ENCODE results near the gene CD72.
"Not testable (repeated sequence)": the region's sequence is repeated elsewhere in the genome, so short reads cannot be mapped to it uniquely, and the experiment has no call there.

CD72 gene

GRCh38 chr9:35615981-35616680, 2.1 kb downstream of the CD72 start:
- DNase-seq, result no peak

GRCh38 chr9:35612843-35613242, 5.4 kb downstream of the CD72 start:
- no peak for DNase-seq

GRCh38 chr9:35612066-35612465, 6.1 kb downstream of the CD72 start:
- DNase-seq, result not testable (repeated sequence)

GRCh38 chr9:35611230-35611797, 6.9 kb downstream of the CD72 start:
- peak in 2 of 4 experiments; percentile 25 to 43 for DNase-seq

GRCh38 chr9:35609820-35610163, 8.4 kb downstream of the CD72 start:
- no peak for DNase-seq

- no peak for DNase-seq
Measured at GRCh38 chr9:35609001-35609819, 9.0 kb downstream of the CD72 start.

GRCh38 chr9:35608221-35608620, 10.0 kb downstream of the CD72 start:
- DNase-seq, result no peak

GRCh38 chr9:35606726-35607125, 11.5 kb downstream of the CD72 start:
- DNase-seq, result no peak

- DNase-seq, result no peak
Measured at GRCh38 chr9:35606138-35606504, 12.1 kb downstream of the CD72 start.

GRCh38 chr9:35605351-35606137, 12.7 kb downstream of the CD72 start:
- peak in 1 of 4 experiments; percentile 41 for DNase-seq

- DNase-seq, result peak; percentile 42 to 81 (median 56)
Measured at GRCh38 chr9:35604578-35605350, 13.4 kb downstream of the CD72 start, which contains the start of gene TESK1. TESK1 (plus strand) TSS chr9:35605262; CDS start chr9:35605620, 358 bp downstream.

GRCh38 chr9:35603986-35604577, 14.1 kb downstream of the CD72 start:
- peak; percentile 95 to 98 (median 98) for DNase-seq

- DNase-seq, result no peak
Measured at GRCh38 chr9:35603506-35603985, 14.7 kb downstream of the CD72 start.

- DNase-seq, result no peak
Measured at GRCh38 chr9:35599763-35600604, 18.2 kb downstream of the CD72 start.

GRCh38 chr9:35598866-35599590, 19.2 kb downstream of the CD72 start:
- no peak for DNase-seq

GRCh38 chr9:35596907-35597306, 21.3 kb downstream of the CD72 start:
- DNase-seq, result not testable (repeated sequence)

- DNase-seq, result no peak
Measured at GRCh38 chr9:35594471-35594870, 23.7 kb downstream of the CD72 start.

GRCh38 chr9:35593581-35593980, 24.6 kb downstream of the CD72 start:
- no peak for DNase-seq

- DNase-seq, result not testable (repeated sequence)
Measured at GRCh38 chr9:35588506-35588905, 29.7 kb downstream of the CD72 start.

- not testable (repeated sequence) for DNase-seq
Measured at GRCh38 chr9:35584681-35585080, 33.5 kb downstream of the CD72 start.
